CD14-positive monocyte (primary cell): ENCODE measurements around the gene SOBP. TPM values are rescaled to one million over a fixed set of nuclear protein-coding genes. Genes with fewer than 3 reads are reported as not detected.

Source experiments
- DNase-seq, 3 donors: peaks; one replicate each; pipeline ENCODE4 v3.0.0-alpha.2; 2011 to 2022
- H2AFZ ChIP-seq: 2 replicates; pipeline ENCODE4 v1.6.0; 2012; ENCODE audit warnings: mild to moderate bottlenecking, low read depth, low read length, inconsistent platforms; ENCODE audit not compliant: insufficient read depth, poor library complexity, severe bottlenecking
- H3K27ac ChIP-seq, 2 donors: 1 replicate in 1 of 2; 2 replicates in 1 of 2; pipeline ENCODE4 v1.5.1; 2012 to 2013; ENCODE audit warnings: low read length in 2 of 2, control low read depth in 1 of 2, inconsistent platforms in 1 of 2, low read depth in 1 of 2, mild to moderate bottlenecking in 1 of 2
- H3K27me3 ChIP-seq, 2 donors: one replicate each; pipeline versions ENCODE4 v1.6.0 to v1.6.1; 2011 to 2013; ENCODE audit warnings: low read length in 2 of 2; ENCODE audit not compliant: control insufficient read depth in 2 of 2, insufficient read depth in 2 of 2
- H3K36me3 ChIP-seq, 2 donors: replicated peaks in 1 of 2; 1 replicate in 1 of 2; 2 replicates in 1 of 2; pipeline versions ENCODE4 v1.5.1 to v1.6.1; 2012 to 2013; ENCODE audit warnings: low read length in 2 of 2, control low read depth in 1 of 2, inconsistent platforms in 1 of 2, mild to moderate bottlenecking in 1 of 2; ENCODE audit not compliant: insufficient read depth in 2 of 2, control insufficient read depth in 1 of 2
- H3K4me1 ChIP-seq, 2 donors: 1 replicate in 1 of 2; 2 replicates in 1 of 2; pipeline versions ENCODE4 v1.5.1 to v1.6.1; 2012 to 2013; ENCODE audit warnings: low read length in 2 of 2, control low read depth in 1 of 2, inconsistent platforms in 1 of 2, mild to moderate bottlenecking in 1 of 2, moderate library complexity in 1 of 2; ENCODE audit not compliant: insufficient read depth in 2 of 2, control insufficient read depth in 1 of 2
- H3K4me2 ChIP-seq: replicated peaks from 2 replicates; pipeline ENCODE3; 2012; ENCODE audit warnings: low read length, moderate library complexity, mild to moderate bottlenecking; ENCODE audit not compliant: poor library complexity, severe bottlenecking; ENCODE audit errors: extremely low read depth
- H3K4me3 ChIP-seq, 3 experiments: fragments of 200-600 bp in 1 of 3; sonication (generic) in 1 of 3; replicated peaks in 1 of 3; 1 replicate in 2 of 3; 2 replicates in 1 of 3; pipeline ENCODE4 v1.5.1; 2011 to 2013; ENCODE audit warnings: low read length in 3 of 3, mild to moderate bottlenecking in 3 of 3, control low read depth in 2 of 3, low read depth in 2 of 3, inconsistent platforms in 1 of 3, moderate library complexity in 1 of 3
- H3K79me2 ChIP-seq: 2 replicates; pipeline ENCODE4 v1.6.0; 2012; ENCODE audit warnings: mild to moderate bottlenecking, control low read depth, inconsistent platforms, low read length, moderate library complexity; ENCODE audit not compliant: insufficient read depth
- H3K9ac ChIP-seq: 2 replicates; pipeline ENCODE4 v1.6.0; 2017; ENCODE audit warnings: low read length, mild to moderate bottlenecking; ENCODE audit not compliant: insufficient read depth, poor library complexity, severe bottlenecking
- H3K9me3 ChIP-seq, 2 donors: replicated peaks in 1 of 2; 1 replicate in 1 of 2; 2 replicates in 1 of 2; pipeline versions ENCODE4 v1.5.1 to v1.6.1; 2012 to 2013; ENCODE audit warnings: low read length in 2 of 2, control low read depth in 1 of 2; ENCODE audit not compliant: control insufficient read depth in 1 of 2, insufficient read depth in 1 of 2
- H4K20me1 ChIP-seq: 2 replicates; pipeline ENCODE4 v1.6.0; 2012; ENCODE audit warnings: mild to moderate bottlenecking, low read length, control low read depth, moderate library complexity; ENCODE audit not compliant: insufficient read depth
- H3K27ac Mint-ChIP-seq, 7 donors: one replicate each; pipeline ENCODE4 v1.8.0; 2020; ENCODE audit warnings: mild to moderate bottlenecking in 7 of 7, mixed read lengths in 7 of 7, moderate library complexity in 6 of 7, inconsistent platforms in 2 of 7
- H3K27me3 Mint-ChIP-seq, 3 donors: one replicate each; pipeline ENCODE4 v1.8.0; 2021 to 2022; ENCODE audit warnings: low read depth in 3 of 3, mild to moderate bottlenecking in 3 of 3, mixed read lengths in 3 of 3, moderate library complexity in 3 of 3, inconsistent platforms in 1 of 3
- H3K36me3 Mint-ChIP-seq, 2 donors: one replicate each; pipeline ENCODE4 v1.8.0; 2020; ENCODE audit warnings: mixed read lengths in 2 of 2, inconsistent platforms in 1 of 2, mild to moderate bottlenecking in 1 of 2
- H3K4me1 Mint-ChIP-seq: one replicate; pipeline ENCODE4 v1.8.0; 2020; ENCODE audit warnings: mild to moderate bottlenecking, mixed read lengths
- H3K4me3 Mint-ChIP-seq, 2 donors: one replicate each; pipeline ENCODE4 v1.8.0; 2020; ENCODE audit warnings: mild to moderate bottlenecking in 2 of 2, mixed read lengths in 2 of 2, moderate library complexity in 1 of 2
- H3K9me3 Mint-ChIP-seq, 7 donors: one replicate each; pipeline ENCODE4 v1.8.0; 2020 to 2022; ENCODE audit warnings: mixed read lengths in 7 of 7, mild to moderate bottlenecking in 6 of 7, moderate library complexity in 6 of 7, inconsistent platforms in 2 of 7
- CTCF ChIP-seq: fragments of 200-600 bp; IDR thresholded peaks from one replicate; pipeline ENCODE4 v1.8.0; 2022; ENCODE audit warnings: antibody characterized with exemption, mild to moderate bottlenecking
- WGBS: methylation state at CpG from one replicate; pipeline ENCODE4 v1.1.5; 2013; ENCODE audit warnings: missing lambda C conversion rate; ENCODE audit not compliant: insufficient coverage; 5-methylcytosine and 5-hydroxymethylcytosine counted together
- intact Hi-C, 2 donors: fragments of 100-400 bp; cut with micrococcal nuclease; formaldehyde crosslinking; loops; one replicate each; pipeline versions ENCODE4 v1.15.0 to v1.15.1; 2023
- polyA plus RNA-seq, 3 donors: library from polyadenylated mRNA; depleted of rRNA in 1 of 3; unstranded in 2 of 3; stranded (reverse) in 1 of 3; fragments of 300-500 nt in 2 of 3; fragments of >200 nt in 1 of 3; fragmentation: Illumina TruSeq in 2 of 3; gene quantifications; 1 replicate in 2 of 3; 2 replicates in 1 of 3; pipeline ENCODE4 v1.2.3, GENCODE V29; 2012 to 2021

Gene SOBP
- polyA plus RNA-seq, 3 donors = not detected

- Histone ChIP-seq H3K4me1 (no peaks in the 10 kb centered on the region), H3K9me3 (no peaks in the 10 kb centered on the region), H3K36me3 (no peaks in the 10 kb centered on the region), H4K20me1 (no peaks in the 10 kb centered on the region), H3K27me3 (peaks cover 3 to 9% of the 10 kb centered on the region in 2 donors), H3K27ac (no peak overlapping the region), H3K9ac (no peak overlapping the region), H3K4me3 (no peak overlapping the region), H3K4me2 (no peak overlapping the region), H2AFZ (no peak overlapping the region), H3K79me2 (no peaks in the 10 kb centered on the region)
- Mint-ChIP-seq H3K27me3 (peaks cover 4 to 7% (median 6%) of the 10 kb centered on the region in 3 donors), H3K9me3 (peaks cover 0 to 4% (median 0%) of the 10 kb centered on the region in 7 donors), H3K4me3 (no peak overlapping the region), H3K27ac (no peak overlapping the region), H3K4me1 (no peaks in the 10 kb centered on the region), H3K36me3 (no peaks in the 10 kb centered on the region)
- no peak for TF ChIP-seq CTCF
- no CpG with 5 or more reads among the region's 1 CpG for WGBS
- intact Hi-C loops = no loop called here
- no peak for DNase-seq
These were observed 23.9 kb upstream of the SOBP start for GRCh38 chr6:107466062-107466461.

- H3K27ac ChIP-seq = no peak overlapping the region
- H2AFZ ChIP-seq = no peak overlapping the region
- H4K20me1 ChIP-seq = no peaks in the 10 kb centered on the region
- H3K4me1 ChIP-seq = no peaks in the 10 kb centered on the region
- Mint-ChIP-seq H3K9me3 (peaks cover 0 to 2% (median 0%) of the 10 kb centered on the region in 7 donors), H3K27ac (no peak overlapping the region), H3K36me3 (no peaks in the 10 kb centered on the region), H3K27me3 (peaks cover 8 to 14% (median 14%) of the 10 kb centered on the region in 3 donors), H3K4me3 (no peak overlapping the region), H3K4me1 (no peaks in the 10 kb centered on the region)
- H3K36me3 ChIP-seq = no peaks in the 10 kb centered on the region
- no peak for DNase-seq
- H3K4me2 ChIP-seq = no peak overlapping the region
- TF ChIP-seq CTCF = no peak
- no peaks in the 10 kb centered on the region for H3K9me3 ChIP-seq
- no peaks in the 10 kb centered on the region for H3K79me2 ChIP-seq
- no peak overlapping the region for H3K9ac ChIP-seq
- no peak overlapping the region for H3K4me3 ChIP-seq
- no CpG with 5 or more reads among the region's 1 CpG for WGBS
- intact Hi-C loops = no loop called here
- peaks cover 11 to 12% of the 10 kb centered on the region in 2 donors for H3K27me3 ChIP-seq
These were observed 19.6 kb upstream of the SOBP start for GRCh38 chr6:107470364-107470763.
